Endothelial cell (in vitro differentiated cells): ENCODE data around the gene ADRM1. TPM values are rescaled to one million over a fixed set of nuclear protein-coding genes. Genes with fewer than 3 reads are reported as not detected.

Experiments used
- DNase-seq: peaks from one replicate; pipeline ENCODE4 v3.0.0; 2021; ENCODE audit warnings: low spot score
- H3K27ac Mint-ChIP-seq: one replicate; pipeline ENCODE4 v1.8.0; 2021; ENCODE audit warnings: mixed read lengths, inconsistent platforms; ENCODE audit not compliant: unreplicated experiment
- H3K27me3 Mint-ChIP-seq: one replicate; pipeline ENCODE4 v1.8.0; 2021; ENCODE audit warnings: mild to moderate bottlenecking, moderate library complexity, mixed read lengths, inconsistent platforms; ENCODE audit not compliant: unreplicated experiment
- H3K36me3 Mint-ChIP-seq: one replicate; pipeline ENCODE4 v1.8.0; 2021; ENCODE audit warnings: mild to moderate bottlenecking, low read depth, mixed read lengths, inconsistent platforms; ENCODE audit not compliant: unreplicated experiment
- H3K4me1 Mint-ChIP-seq: one replicate; pipeline ENCODE4 v1.8.0; 2021; ENCODE audit warnings: mild to moderate bottlenecking, mixed read lengths, inconsistent platforms; ENCODE audit not compliant: unreplicated experiment
- H3K4me3 Mint-ChIP-seq: one replicate; pipeline ENCODE4 v1.8.0; 2021; ENCODE audit warnings: mild to moderate bottlenecking, mixed read lengths, inconsistent platforms; ENCODE audit not compliant: unreplicated experiment
- H3K9me3 Mint-ChIP-seq: one replicate; pipeline ENCODE4 v1.8.0; 2021; ENCODE audit warnings: mixed read lengths, inconsistent platforms; ENCODE audit not compliant: unreplicated experiment
- total RNA-seq: library from RNA; stranded (reverse); fragmentation: NEBNext Ultra II Directional; extraction: Animal tissue kit (Norgen Biotek cat#: 25700); gene quantifications from one replicate; pipeline ENCODE4 v1.2.1, GENCODE V29; 2021; ENCODE audit not compliant: unreplicated experiment
- TF ChIP-seq, protein P1 (sequence below): fragments of 200-600 bp; sonication (generic); IDR thresholded peaks from one replicate; pipeline ENCODE4 v1.5.0; 2021; ENCODE audit warnings: antibody characterized with exemption; ENCODE audit not compliant: unreplicated experiment

ADRM1 gene
- total RNA-seq, 1 donor from 2014 or later, result 132 TPM

DNA sequence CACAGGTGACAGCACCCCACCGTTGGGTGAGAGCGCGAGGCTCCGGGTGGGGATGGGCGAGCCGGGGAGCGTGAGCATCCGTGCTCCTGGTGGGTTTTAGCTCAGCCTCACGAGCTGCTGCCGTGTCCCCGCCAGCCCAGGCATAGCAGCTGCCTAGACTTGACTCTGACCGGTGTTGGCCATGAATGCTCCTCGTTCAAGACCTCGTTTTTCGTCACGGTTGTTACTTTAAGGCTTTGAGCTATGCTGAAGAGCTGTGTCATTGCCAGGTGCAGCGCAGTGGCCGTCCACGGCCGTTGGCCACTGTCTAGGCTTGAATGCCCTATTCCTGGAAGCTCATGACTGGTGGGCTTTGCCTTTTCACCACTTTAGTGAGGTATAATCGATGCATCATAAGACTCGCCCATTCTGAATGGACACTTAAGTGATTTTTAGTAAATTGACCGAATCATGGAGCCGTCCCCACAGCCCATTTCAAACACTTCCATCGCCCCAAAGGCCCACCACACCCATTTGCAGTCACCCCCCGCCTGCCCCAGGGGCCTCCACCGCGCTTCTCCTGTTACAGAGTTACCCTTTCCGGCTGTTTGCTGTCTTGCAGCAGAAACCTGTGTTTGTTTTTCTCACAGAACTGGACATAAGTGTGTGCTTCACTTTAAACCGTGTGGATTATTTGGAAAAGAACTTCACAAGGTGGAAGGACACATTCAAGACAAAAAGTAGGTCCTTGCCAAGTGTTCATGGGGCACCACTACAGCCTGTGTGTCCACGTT is 21.4 kb upstream of the ADRM1 start:
- H3K4me1 Mint-ChIP-seq, result peaks cover 9% of the 10 kb centered on the region
- no peaks in the 10 kb centered on the region for H3K9me3 Mint-ChIP-seq
- H3K4me3 Mint-ChIP-seq, result peak overlapping the region; percentile 31
- TF ChIP-seq, protein P1, sequence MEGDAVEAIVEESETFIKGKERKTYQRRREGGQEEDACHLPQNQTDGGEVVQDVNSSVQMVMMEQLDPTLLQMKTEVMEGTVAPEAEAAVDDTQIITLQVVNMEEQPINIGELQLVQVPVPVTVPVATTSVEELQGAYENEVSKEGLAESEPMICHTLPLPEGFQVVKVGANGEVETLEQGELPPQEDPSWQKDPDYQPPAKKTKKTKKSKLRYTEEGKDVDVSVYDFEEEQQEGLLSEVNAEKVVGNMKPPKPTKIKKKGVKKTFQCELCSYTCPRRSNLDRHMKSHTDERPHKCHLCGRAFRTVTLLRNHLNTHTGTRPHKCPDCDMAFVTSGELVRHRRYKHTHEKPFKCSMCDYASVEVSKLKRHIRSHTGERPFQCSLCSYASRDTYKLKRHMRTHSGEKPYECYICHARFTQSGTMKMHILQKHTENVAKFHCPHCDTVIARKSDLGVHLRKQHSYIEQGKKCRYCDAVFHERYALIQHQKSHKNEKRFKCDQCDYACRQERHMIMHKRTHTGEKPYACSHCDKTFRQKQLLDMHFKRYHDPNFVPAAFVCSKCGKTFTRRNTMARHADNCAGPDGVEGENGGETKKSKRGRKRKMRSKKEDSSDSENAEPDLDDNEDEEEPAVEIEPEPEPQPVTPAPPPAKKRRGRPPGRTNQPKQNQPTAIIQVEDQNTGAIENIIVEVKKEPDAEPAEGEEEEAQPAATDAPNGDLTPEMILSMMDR, result no peak
- DNase-seq, result no peak
- peaks cover 2% of the 10 kb centered on the region for H3K27me3 Mint-ChIP-seq
- H3K36me3 Mint-ChIP-seq, result peaks cover 57% of the 10 kb centered on the region
- H3K27ac Mint-ChIP-seq, result no peak overlapping the region

DNA sequence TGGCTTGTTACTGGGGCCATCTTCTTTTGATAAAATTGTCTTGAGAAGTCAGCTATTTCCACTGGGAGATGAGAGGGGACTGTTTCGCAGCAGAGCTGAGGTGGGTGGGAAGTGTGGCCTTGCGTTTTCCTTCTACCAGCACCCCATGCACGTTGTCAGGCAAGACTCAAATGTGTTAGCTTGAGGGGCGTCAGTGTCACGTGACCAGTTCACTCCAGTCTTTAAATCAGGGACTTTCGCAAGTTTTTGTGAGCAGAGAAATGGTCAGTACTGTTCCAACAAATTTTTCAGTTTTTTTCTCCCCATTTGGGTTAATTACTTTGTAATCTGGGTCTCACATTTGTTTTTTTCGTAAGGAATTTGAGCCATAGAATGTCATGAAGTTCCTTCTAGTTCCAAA is 20.7 kb upstream of the ADRM1 start:
- Mint-ChIP-seq H3K27me3 (peaks cover 2% of the 10 kb centered on the region), H3K4me1 (peaks cover 13% of the 10 kb centered on the region), H3K4me3 (no peak overlapping the region), H3K9me3 (no peaks in the 10 kb centered on the region), H3K36me3 (peaks cover 57% of the 10 kb centered on the region), H3K27ac (no peak overlapping the region)
- TF ChIP-seq, protein P1, result no peak
- DNase-seq, result no peak

DNA sequence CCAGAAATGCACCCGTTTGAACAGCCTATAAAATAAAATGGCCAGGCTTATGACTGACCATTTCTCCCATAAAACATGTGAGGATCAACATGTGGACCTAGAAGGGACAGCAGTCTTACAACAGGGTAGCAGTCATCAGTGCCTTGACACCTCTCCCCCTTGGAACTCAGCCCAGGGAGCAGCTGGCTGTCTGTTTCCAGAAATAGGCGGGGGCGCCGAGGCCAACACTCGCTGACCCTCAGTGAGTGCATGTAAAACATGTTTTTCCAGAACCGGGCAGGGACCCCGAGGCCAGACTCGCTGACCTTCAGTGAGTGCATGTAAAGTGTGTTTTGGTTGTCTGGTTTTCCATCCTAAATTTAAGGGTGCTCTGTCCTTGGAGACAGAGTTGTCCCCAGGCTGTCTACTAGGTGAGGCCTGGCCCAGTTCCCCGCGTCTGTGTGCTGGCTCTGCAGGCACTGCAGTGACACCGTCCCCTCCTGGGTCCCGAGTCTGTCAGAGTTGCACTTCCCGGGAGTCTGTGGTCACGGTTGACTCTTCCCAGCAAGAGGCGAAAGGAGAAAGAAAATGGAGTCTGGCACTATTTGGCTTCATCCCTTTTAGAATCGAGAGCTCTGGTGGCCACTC is 19.8 kb upstream of the ADRM1 start:
- H3K27me3 Mint-ChIP-seq, result peaks cover 5% of the 10 kb centered on the region
- no peak overlapping the region for H3K4me3 Mint-ChIP-seq
- peaks cover 13% of the 10 kb centered on the region for H3K4me1 Mint-ChIP-seq
- peaks cover 49% of the 10 kb centered on the region for H3K36me3 Mint-ChIP-seq
- no peak overlapping the region for H3K27ac Mint-ChIP-seq
- H3K9me3 Mint-ChIP-seq, result no peaks in the 10 kb centered on the region
- TF ChIP-seq, protein P1, result no peak
- DNase-seq, result no peak

DNA sequence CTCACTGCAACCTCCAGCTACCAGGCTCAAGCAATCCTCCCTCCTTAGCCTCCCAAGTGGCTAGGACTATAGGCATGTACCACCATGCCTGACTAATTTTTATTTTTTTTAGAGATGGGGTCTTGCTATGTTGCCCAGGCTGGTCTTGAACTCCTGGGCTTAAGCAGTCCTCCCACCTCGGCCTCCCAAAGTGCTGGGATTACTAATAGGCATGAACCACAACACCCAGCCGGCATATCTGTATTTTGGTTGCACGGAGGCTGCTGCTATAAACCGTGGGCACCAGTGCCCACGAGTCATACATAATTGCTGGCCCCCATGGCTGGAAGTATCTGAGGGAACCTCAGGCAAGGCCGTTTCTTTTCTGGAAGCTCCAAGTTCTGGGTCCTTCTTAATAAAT is 18.3 kb upstream of the ADRM1 start:
- H3K27me3 Mint-ChIP-seq, result peaks cover 7% of the 10 kb centered on the region
- TF ChIP-seq, protein P1, result no peak
- H3K4me3 Mint-ChIP-seq, result no peak overlapping the region
- DNase-seq, result no peak
- peaks cover 13% of the 10 kb centered on the region for H3K4me1 Mint-ChIP-seq
- peaks cover 38% of the 10 kb centered on the region for H3K36me3 Mint-ChIP-seq
- H3K9me3 Mint-ChIP-seq, result no peaks in the 10 kb centered on the region
- H3K27ac Mint-ChIP-seq, result peak overlapping the region; percentile 97

DNA sequence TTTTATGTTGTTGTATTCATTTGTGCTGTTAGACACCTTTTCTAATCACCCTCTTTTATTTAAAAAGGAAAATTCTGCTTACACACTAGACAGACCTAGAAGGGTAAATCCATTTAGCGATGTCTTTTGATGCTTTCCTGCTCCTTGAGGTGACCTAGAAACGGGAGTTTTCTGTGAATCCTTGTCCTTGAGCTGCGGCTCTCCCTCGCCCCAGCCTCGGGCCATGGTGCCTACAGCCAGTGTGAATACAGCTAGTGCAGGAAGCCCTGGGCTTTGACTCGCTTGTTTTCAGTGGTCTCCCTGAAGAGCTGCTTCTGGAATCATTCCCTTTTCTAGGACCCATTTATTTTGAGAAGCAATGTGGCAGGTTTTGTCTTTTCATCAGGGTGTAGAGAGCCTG is 17.6 kb upstream of the ADRM1 start:
- TF ChIP-seq, protein P1, result no peak
- H3K27ac Mint-ChIP-seq, result peak overlapping the region; percentile 97
- DNase-seq, result no peak
- H3K4me1 Mint-ChIP-seq, result peaks cover 13% of the 10 kb centered on the region
- peaks cover 7% of the 10 kb centered on the region for H3K27me3 Mint-ChIP-seq
- H3K4me3 Mint-ChIP-seq, result no peak overlapping the region
- H3K9me3 Mint-ChIP-seq, result no peaks in the 10 kb centered on the region
- H3K36me3 Mint-ChIP-seq, result peaks cover 36% of the 10 kb centered on the region
